ENCODE data around the gene CPNE1.
A peak's percentile ranks its signal among the peaks of the same experiment; 100 is the strongest.
"Not testable (repeated sequence)": the region's sequence is repeated elsewhere in the genome, so short reads cannot be mapped to it uniquely, and the experiment has no call there.

Gene CPNE1

DNA sequence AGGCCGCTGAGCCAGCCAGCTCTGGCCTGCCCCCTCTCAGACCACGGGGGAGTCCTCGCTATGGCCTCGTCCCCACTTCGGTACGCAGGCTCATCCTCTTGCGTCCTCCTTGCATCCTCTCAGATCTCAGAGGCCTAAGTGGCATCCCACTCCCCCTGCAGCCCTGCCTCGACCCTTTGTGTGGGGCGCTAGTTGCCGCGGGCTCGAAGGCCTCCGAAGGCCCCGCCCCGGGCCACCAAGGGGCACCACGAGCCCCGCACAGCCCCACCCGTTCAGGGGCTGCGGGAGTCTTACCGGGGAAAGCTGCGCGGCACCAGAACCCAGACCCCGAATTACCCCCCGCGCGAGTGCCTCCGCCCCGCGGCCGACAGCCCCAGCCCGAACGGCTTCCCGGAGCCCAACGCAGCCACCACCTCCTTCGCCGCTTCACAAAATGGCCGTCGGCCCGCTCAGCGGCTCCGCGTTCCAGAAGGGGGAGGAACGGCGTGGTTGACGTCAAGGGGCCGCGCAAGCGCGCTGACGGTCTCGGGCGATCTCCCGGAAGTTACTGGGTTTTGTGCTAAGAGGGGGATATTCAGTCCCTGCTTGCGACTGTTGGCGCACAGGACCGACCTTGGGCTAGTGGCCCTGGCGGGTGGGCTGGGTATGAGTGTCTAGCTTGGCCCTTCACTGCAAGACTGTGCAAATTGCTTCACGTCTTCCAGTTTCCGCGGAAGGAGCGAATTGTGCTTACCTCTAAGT lies at the start of gene CPNE1, which contains the start of gene RBM12:
Gene CPNE1 (minus strand): TSS at position 435 of the 741 bp plus-strand sequence. CDS start 31,977 bp downstream, outside the sequence.
Gene RBM12 (minus strand): TSS at position 435 of the 741 bp plus-strand sequence. CDS start 9,578 bp downstream, outside the sequence.
- DNase-seq, result peak; percentile 94

DNA sequence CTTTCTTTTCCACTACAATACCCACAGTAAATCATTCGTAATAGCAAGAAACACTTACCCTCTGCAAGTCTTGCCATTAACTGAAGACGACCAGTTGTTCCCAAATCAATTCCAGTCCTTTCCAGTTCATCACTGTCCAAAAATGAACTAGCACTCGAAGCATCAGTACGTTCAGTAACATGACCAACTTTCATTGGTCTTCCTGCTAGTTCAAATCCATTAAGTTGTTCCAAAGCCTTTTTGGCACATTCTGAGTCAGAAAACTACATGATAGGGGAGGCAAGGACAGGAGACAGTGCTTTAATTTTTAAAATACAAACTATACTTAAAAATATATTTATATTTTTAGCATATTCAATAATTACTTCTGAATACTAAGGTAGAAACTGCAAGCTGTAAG lies 49.4 kb upstream of the CPNE1 start:
- DNase-seq, result no peak

DNA sequence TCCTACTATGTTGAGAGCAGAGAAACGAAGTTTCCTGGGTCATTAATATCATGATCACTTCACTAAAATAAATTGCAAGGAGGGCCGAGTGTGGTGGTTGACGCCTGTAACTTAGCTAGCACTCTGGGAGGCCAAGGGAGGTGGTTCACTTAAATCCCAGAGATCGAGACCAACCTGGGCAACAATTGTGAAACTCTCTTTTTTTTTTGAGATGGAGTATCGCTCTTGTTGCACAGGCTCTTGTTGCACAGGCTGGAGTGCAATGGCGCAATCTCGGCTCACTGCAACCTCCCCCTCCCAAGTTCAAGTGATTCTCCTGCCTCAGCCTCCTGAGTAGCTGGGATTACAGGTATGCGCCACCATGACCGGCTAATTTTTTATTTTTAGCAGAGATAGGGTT lies 48.4 kb upstream of the CPNE1 start:
- not testable (repeated sequence) for DNase-seq

DNA sequence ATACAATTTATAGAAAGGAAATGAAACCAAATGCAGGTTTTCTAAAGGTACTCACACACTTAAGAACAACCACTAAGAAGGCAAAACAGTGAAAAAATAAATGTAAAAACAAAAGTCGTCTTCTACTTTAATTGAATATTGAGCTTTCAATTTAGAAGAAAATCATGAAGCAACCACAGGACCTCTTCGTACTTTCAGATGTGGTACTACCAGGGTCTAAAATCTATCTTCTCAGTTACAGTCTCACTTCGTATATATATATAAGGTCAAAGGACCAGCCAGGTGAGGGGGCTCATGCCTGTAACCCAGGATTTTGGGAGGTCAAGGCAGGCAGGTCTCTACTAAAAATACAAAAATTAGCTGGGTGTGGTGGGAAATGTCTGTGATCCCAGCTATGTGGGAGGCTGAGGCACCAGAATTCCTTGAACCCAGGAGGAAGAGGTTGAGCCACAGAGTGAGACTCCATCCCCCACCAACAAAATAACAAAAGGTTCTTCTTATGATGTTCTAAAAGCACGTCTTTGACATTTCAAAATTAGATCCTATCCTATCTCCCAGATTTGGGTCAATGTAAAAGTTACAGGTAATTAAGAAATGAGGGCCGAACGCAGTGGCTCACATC lies 47.0 kb upstream of the CPNE1 start:
- no peak for DNase-seq

DNA sequence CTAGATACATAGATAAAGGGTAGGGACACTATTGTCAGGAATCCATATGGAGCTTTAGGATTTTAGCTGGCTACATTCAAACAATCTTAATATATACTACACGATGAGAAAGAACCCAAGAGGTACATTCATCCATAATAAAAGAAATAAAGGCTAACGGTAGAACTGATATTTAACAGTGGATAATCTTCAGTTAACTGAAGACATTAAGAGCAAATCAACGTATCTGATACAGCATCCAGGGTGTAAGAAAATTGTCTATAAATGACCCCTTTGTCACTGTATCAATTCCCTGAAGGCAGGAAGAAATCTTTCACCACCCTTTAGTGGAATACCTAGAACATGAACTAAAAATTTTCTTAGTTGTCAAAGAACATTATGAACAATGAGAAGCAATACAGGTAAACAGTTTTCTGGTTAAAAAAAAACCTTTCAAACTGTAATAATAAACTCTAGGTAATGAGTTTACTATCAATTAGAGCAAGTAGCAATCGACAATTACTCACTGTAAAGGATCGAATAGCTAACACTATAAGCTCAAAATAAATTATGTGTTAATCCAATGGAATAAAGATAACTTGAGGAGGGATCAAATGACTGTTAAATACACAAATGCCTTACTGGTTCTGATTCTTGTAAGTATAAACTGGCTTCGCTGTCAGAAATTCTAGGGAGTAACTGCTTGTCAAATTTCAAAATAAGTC lies 46.3 kb upstream of the CPNE1 start:
- no peak for DNase-seq

DNA sequence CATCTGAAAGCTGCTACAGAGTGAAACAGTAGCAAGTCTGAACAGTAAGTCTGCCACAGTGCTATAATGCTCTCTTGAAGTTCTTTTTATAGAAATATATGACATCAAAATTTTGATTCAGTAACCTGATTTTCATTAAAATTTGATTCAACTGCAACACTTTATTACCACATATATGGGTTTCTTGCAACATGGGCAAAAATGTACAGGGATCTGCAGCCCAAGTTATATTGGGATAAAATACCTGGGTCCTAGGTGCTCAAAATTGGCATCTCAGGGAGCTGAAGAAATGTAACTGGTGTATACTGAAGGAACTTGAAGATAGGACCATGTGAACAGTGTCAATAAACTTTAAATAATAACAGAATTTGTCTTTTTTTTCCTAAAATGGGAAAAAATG lies 45.3 kb upstream of the CPNE1 start:
- no peak for DNase-seq

DNA sequence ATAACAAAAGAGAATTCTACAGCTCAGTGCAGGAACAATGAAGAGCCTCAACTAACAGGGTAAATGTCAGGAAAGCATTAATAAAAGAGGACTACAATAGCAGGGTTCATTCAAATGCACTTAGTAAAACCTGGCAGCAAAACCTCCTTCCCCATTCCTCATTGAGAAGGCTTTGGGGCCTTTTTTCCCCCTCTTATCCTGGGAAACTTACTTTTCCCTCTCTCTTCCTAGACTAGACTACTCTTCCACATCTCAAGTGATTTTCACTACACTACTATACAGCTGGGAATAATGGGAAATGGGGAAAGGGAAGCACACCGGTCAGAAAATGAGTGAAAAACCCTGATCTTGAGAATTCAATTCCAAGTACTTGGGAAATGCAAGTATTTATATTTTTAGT lies 44.6 kb upstream of the CPNE1 start:
- DNase-seq, result no peak

DNA sequence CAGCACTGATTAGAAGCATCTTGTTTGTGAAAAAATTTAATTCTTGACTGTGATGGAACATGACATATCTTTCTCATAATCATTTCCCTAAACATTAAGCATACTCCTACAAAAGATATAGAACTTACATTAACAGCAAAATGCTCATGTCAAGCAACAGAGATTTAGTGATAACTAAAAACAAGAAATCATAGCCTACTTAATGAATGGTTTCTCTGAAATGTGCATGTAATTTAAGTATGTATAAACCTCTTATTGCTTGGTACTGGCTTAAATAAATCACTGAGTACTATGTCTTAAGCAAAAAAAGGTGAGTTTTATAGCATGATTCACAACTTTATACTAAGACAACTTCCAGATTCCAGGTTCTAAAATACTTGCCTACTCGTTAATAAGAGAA lies 43.8 kb upstream of the CPNE1 start:
- no peak for DNase-seq

DNA sequence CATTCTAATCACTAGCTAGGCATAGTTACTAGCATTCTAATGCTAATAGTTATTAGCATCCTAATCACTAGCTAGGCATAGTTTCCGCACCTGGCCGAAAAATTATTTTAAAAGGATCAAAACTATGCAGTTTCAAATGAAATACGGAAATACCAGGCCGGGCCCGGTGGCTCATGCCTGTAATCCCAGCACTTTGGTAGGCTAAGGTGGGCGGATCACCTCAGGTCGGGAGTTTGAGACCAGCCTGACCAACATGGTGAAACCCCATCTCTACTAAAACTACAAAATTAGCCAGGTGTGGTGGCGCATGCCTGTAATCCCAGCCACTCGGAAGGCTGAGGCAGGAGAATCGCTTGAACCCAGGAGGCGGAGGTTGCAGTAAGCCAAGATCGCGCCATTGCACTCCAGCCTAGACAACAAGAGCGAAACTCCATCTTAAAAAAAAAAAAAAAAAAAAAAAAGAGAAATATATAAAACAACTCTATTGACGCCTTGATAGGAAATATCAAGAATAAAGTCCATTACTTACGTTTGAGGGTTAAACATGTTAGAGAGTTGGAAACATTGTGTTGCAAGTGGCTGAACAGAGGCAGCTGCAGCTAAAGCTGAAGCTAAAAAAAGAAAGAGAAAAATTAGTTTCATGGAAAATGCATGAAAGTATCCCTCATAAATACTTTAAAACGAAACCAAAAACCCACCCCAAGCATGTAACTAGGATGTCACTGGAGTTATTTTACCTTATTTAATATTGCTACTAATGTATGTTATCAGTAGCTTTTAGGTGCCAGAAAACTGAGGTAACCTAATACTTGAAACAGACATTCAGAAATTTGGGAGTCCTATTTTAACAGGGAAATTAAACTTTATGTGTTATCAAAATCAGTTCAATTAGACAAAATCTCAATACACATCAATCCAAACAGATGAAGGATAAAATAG lies 42.2 kb upstream of the CPNE1 start:
- not testable (repeated sequence) for DNase-seq

- not testable (repeated sequence) for DNase-seq
These were observed 41.2 kb upstream of the CPNE1 start for GRCh38 chr20:35705894-35706293.

DNA sequence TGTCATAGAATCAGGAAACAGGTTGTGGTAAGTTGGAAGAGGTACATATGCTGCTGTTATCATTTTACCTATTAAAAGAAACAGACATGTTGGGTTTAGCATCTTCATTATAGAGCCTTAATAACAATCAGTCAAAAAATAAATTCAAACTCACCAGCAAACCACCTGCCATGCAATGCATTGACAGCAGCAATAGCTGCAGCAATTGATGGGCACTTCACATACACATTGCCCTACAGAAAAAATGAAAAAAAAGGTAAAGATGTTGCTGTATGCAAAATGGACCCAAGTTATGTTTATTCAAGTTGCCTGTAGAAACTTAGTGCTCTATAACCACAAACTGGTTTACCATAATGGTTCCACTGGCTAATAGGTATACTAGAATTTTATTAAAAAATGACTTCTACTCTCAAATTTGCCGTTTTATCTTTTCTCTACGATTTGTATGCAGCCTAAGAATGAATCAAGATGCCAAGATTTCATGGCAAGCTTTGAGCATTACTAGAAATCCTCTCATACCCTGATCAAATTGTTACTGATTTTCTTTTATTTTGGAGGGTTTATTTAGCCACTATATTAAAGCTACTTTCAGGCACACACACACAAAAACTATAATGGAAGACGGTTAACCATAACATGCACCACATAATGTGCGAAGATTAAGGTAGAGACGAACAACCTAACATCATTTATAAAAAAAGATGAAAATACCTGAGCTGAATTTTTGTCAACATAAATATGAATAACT lies 40.0 kb upstream of the CPNE1 start:
- DNase-seq, result no peak

DNA sequence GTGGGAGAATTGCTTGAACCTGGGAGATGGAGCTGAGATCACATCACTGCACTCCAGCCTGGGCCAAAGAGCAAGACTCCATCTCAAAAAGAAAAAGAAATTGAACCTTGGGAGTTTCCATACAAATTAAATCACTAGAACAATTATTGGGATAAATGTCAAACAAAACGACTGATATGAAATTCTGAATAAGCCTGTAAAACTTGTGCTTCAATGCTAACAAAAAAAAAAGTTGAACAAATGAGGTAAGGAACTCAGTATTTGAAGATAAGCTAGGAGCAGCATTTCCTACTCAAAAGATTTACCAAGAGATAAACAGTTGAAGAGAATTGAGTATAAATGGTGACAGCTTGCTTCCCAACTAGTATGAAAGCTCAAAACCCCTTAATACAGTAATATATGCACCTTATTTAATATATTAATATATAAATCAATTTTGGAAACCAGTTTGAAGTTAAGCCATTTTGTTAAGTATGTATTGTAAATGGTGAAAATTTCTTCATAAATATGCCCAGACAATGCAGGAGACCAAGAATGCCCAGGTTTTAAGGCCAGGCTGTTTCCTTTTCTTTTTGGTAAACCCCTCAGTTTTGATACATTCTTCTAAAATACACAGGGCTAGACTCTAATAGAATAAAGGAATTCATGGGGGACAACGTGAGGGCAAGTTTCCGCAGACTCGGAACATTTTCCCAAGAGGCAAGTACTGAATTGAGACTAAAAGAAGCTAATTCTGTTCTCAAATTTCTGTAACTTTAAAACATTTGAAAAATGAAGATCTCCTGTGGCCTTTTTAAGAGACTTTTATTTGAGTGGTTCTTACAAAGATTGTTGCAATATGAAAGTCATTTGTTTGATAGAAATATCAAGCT lies 38.4 kb upstream of the CPNE1 start:
- DNase-seq, result no peak

GRCh38 chr20:35702051-35702823 lies 37.5 kb upstream of the CPNE1 start:
- no peak for DNase-seq

DNA sequence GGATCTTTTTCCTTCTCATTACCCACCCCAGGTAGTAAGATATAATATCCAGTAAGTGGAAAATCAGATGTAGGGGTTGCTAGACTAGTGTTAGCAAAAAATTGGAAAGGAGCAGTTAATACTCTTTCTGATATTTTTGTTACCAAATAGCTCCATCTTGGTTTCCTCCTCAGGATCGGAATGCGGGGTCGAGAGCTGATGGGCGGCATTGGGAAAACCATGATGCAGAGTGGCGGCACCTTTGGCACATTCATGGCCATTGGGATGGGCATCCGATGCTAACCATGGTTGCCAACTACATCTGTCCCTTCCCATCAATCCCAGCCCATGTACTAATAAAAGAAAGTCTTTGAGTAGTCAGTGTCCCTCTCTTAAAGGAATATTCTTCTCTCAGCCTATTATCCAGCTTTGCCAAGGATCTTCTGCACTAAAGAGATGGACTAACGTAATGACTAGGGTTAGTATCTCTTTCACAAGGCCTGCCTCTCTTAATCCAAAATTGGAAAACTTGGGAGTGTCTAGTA lies 36.0 kb upstream of the CPNE1 start:
- DNase-seq, result no peak

DNA sequence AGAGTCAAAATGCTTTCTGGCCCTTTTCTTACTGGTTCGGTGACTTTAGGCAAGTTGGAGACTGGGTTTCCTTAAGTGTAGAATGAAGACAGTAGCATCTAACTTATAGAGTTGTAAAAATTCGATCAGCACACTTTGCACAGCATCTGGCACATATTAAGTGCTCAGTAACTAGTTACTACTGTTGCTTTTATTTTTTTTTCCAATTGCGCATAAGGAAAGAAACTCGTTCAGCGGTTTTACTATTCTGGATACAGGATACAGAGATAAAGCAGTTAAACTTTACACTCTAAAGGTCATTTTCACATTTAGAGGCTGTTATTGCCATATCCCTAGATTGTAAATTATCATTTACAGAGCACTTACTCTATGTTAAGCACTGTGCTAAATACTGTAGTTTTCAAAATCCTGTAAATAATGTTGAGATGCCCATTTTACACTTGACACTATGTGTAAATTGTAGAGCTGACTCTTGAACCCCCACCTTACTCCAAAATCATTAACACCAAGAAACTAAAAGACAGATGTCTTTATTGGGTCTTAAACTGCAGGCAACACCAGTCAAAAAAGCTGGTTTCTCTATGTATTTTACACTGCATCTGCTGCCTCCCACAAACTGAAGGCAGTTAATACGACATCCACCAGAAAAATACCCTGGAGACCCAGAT lies 35.4 kb upstream of the CPNE1 start:
- no peak for DNase-seq

DNA sequence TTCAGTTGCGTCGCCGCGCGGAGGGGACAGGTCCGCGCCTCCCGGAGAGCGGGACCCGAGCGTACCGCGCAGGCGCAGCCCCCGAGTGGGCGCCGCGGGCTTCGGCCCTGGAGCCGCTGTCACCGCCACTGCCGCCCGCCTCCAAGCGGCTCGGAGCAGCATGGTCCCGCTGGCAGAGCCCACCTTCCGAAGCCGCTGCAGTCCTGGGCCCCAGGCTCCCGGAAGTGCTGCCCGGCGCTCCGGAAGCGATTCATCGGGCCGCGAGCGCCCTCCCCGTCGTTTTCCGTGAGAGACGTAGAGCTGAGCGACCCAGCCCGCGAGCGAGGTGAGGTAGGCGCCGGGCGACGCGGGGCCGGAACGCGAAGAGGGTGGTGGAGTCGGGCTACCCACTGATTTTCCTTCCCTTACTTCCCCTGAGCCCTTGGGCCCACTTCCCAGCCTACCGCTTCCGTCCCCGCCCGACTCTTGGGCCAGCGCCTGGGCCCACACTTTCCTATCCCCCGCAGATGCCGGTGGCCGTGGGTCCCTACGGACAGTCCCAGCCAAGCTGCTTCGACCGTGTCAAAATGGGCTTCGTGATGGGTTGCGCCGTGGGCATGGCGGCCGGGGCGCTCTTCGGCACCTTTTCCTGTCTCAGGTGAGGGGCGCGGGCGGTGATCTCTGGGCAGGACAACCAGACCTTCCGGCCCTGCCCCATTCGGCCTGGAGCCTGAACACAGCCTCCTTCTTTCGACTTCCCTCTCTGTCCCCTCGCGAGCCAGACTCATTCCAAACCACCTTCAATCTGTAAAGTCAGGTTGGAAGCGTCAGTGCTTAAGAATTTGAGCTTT lies 34.6 kb upstream of the CPNE1 start, which contains the start of the genes NFS1 and ROMO1:
Gene NFS1 (minus strand): TSS at position 226 of the 830 bp plus-strand sequence. CDS start 64 bp downstream, at position 162.
Gene ROMO1 (plus strand): TSS at position 279 of the 830 bp plus-strand sequence. CDS start 228 bp downstream, at position 507.
- DNase-seq, result peak; percentile 87

GRCh38 chr20:35698298-35699126 lies 33.8 kb upstream of the CPNE1 start:
- no peak for DNase-seq

Data from CD4-positive, alpha-beta T cell treated with Interleukin-15 for 1 hour (primary cell).